ENCODE results near the gene SLC22A4. TPM values are rescaled to one million over a fixed set of nuclear protein-coding genes. Genes with fewer than 3 reads are reported as not detected.

The SLC22A4 gene
- total RNA-seq, 1 donor from 2014 or later: 4.6 TPM

DNA sequence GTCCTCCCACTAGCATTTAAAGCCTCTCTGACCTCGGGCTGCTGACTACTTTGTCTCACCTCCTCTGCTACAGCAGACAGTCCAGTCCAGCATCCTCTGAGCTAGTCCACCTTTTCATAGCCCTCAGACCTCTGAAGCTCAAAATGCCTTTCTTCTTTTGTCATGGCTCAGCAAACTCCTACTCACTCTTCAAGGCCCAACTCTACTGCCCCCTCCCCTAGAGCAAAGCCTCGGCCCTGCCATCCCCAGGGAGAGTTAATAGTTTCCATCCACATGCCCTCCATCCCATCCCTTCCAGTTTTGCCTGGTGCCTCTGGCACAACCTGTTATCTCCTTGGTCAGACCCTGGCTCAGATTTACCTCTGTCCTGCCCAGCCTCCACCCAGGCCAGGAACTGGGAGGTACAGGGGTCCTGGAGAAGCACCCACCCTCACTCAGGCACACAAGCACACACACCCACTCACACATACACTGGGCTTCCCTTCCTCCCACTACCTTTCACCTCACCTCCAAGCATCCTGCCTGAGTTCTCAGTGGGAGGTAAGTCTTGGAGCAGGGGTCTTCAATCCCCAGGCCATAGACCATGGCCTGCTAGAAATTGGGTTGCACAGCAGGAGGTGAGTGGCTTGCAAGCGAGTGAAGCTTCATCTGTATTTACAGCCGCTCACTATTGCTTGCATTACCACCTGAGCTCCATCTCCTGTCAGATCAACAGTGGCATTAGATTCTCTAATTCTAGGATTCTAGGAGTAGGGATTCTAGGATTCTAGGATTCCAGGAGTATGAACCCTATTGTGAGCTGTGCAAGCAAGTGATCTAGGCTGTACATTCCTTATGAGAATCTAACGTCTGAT is 18.6 kb upstream of the SLC22A4 start:
- DNase-seq (ENCODE audit: low spot score): no peak

DNA sequence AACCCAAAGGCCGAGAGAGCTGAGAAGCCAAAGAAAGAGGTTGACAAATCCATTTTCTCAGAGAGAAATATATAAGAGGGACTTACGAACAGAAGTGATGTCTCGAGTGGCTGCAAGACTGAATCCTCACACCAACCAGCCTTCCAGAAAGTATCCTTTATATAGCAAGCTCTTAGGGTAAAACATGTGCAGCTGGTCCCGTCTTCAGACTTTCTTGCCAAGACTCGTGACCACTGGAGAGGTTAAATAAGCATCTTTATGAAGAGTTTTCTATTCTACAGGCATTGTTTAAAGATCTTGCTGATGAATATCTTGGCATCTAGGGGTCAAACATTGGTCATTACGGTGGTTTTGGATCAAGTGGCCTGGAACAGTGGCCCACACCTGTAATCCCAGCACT is 16.9 kb upstream of the SLC22A4 start:
- no peak for DNase-seq (ENCODE audit: low spot score)

GRCh38 chr5:132277971-132278853 is 16.0 kb upstream of the SLC22A4 start:
- no peak for DNase-seq (ENCODE audit: low spot score)

DNA sequence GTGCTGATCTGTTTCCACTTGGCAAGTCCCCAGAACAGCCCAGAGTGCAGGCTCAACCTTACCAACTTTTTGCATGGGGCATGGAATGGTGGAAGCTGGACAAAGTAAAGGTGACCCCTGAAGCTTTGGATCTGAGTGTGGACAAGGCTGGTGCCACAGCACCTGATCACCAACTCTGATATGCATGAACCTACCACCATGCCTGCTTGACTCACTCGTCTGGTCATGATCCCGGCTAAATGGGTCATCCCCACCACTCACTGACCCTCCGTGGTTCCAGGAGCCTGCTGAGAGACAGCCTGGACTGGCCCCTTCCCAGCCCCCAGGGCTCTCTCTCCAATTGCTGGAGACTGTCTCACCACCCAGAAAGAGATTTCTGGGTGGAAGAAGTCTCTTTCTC is 14.4 kb upstream of the SLC22A4 start:
- no peak for DNase-seq (ENCODE audit: low spot score)

DNA sequence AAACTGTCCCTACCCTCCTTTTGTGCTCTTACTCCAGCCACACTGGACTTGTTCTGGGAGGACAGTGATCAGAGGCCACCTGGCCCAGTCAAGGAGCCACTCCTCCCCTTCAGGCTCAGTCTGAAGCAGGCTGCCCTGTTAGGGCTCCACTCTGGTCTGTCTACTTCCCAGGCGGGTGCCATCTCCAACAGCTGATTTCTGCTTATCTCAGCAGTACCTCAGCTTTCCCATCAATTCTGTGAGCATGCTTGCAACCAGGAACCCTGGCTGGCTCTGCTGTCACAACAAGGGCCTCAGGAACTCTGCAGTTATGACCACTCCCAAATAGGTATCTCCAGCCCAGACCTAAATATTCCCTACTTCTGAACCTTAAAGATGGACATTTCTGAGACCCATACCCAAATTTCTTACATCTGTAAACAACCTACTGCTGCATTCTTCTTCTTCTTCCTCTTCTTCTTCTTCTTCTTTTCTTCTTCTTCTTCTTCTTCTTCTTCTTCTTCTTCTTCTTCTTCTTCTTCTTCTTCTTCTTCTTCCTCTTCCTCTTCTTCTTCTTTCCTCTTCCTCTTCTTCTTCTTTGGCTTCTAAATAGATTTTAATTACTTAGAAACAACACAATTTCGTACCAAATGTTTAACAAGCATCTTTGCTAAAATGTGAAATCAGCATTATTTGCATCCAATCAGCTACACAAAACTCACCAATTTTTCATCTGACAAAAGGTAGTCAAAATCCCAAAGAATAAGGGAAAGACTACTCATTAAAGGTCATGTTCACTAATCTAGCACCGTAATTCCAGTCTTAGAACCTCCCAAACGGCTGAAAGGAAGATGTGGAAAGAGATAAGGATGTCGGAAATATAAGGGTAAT is 13.6 kb upstream of the SLC22A4 start:
- no peak for DNase-seq (ENCODE audit: low spot score)

- DNase-seq (ENCODE audit: low spot score): no peak
Measured at GRCh38 chr5:132281856-132282614, 12.2 kb upstream of the SLC22A4 start.

DNA sequence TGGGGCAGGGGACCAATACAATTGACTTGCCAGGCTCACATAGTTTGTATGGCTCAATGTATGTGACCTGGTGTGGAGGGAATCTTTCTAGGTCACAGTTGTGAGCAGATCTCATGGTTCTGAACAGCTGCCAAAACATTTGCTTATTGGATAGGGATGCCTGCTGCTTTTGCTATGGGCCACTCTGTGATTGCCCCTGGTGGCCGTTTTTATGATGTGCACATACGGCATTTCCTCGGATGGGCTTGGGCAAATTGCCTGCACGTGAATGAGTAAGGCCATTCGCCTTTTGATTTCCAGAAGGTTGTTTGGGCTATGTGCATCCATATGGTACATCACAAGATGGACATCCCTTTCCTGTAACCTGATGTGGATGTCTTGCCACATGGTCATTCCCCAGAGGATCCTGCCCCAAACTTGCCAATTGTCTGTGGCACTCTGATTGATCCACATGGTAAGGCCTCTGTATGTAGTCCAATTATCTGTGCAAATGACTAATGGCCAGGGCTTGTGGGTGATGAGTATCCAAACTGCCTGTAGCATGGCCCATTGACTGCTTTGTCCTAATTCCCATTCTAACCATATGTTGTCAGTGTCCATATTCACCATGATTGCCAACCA is 10.7 kb upstream of the SLC22A4 start:
- DNase-seq (ENCODE audit: low spot score): no peak

DNA sequence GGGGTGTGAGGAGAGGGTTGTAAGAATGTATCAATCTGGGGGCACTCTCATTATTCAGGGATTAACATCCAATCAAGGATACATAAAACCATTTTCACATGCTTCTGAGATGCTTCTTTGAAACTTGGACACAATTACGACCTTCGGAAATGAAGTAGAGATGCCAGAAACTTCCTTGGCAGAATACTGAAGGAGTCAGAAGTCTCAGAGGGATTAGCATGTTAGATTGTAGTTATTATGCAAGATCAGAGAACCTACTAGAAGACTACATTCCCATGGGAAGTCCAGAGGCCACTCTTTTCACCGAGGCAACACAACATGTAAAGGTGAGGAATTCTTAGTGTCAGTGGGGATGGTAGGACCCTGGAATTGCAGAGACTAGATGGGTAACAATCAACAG is 5.1 kb upstream of the SLC22A4 start:
- DNase-seq (ENCODE audit: low spot score): no peak

GRCh38 chr5:132291026-132291425 is 3.2 kb upstream of the SLC22A4 start:
- no peak for DNase-seq (ENCODE audit: low spot score)

GRCh38 chr5:132293066-132293991 is 865 bp upstream of the SLC22A4 start:
- peak; percentile 95 for DNase-seq (ENCODE audit: low spot score)

DNA sequence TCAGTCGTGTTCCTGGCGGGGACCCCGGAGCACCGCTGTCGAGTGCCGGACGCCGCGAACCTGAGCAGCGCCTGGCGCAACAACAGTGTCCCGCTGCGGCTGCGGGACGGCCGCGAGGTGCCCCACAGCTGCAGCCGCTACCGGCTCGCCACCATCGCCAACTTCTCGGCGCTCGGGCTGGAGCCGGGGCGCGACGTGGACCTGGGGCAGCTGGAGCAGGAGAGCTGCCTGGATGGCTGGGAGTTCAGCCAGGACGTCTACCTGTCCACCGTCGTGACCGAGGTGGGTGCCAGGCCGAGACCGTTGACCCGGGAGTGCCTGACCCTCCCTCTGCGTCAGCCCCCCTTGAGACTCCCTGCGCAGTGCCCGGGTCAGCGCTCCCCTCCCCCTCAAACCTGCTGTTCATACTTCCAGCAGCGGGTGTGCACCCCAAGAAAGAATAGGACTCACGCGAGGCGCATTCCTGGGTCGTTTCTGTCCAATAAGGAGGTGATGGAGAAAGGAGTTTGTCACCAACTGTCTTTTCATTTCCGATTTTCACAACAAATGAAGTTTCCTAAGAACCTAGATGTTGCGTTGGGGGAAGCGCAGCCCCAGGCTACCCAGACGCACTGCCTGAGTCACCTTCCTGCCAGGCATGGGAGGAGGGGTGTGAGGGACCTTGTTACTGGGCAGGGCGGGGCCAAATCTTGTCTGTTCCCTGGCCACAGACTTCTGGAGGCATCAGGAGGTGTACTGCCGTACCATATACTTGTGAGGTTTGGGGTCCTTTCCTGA is 722 bp downstream of the SLC22A4 start:
- DNase-seq (ENCODE audit: low spot score): peak; percentile 66

GRCh38 chr5:132295505-132296411 is 1.6 kb downstream of the SLC22A4 start:
- no peak for DNase-seq (ENCODE audit: low spot score)

DNA sequence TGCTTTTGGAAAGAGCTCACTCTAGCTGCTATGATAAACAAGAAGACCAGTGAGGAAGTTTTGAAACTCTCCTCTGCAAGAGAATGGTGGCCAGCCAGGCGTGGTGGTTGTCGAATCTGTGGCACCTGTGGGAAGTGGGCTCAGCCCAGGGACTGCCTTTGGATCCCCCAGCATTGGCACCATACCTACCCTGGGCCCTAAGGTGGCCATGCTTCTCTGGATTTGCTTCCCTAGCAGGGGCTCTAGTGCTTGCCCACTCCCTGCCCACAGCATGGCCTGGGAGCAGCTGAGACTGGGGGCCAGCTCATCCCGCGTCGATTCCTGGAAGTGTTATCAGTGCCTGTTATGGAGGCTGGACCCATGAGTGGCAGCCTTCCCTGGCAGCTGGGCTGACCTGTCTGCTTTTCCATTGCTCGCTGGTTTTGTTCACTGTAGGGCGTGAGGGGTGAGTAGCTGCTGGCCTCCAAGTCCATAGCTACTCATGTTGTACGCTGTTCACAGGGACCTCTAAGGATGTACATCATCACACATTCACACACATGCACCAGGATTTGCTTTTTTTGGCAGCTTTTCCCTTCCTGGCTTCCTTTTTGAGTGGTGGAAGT is 2.3 kb downstream of the SLC22A4 start:
- peak; percentile 50 for DNase-seq (ENCODE audit: low spot score)

DNA sequence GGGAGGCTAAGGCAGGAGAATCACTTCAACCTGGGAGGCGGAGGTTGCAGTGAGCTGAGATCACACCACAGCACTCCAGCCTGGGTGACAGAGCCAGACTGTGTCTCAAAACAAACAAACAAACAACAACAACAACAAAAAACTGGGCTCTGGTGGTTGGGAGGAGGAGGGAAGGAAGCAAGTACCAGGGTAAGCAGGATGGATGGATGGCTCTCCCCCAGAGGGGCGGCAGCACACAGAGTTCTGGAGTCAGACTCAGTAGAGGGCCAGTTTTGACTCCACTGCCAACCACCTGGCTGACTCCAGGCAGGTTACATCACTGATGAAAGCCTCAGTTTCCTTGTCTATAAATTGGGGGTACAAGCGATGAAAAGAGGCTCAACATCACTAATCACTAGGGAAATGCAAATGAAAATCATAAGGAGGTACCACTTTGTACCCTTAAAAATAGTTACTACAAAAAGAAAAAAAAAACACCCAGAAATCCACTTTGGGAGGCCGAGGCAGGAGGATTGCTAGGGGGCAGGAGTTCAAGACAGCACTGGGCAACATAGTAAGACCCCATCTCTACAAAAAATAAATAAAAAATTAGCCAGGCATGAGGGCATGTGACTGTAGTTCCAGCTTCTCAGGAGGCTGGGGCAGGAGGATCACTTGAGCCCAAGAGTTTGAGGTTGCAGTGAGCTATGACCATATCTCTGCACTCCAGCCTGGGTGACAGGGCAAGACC is 3.2 kb downstream of the SLC22A4 start:
- DNase-seq (ENCODE audit: low spot score): no peak

- DNase-seq (ENCODE audit: low spot score): no peak
Measured at GRCh38 chr5:132298298-132299212, 4.4 kb downstream of the SLC22A4 start.

All from umbilical cord (tissue), 2 donors.